22Rv1 (cell line): ENCODE data around the gene FER.

Experiments used
- ZFX ChIP-seq: fragments of 450-650 bp; IDR thresholded peaks from 2 replicates; pipeline ENCODE4 v1.6.1; 2017; ENCODE audit warnings: antibody characterized with exemption, borderline replicate concordance
- TF ChIP-seq, protein P1 (sequence below): fragments of 450-650 bp; IDR thresholded peaks from 2 replicates; pipeline ENCODE4 v1.5.1; 2017; ENCODE audit warnings: mild to moderate bottlenecking

DNA sequence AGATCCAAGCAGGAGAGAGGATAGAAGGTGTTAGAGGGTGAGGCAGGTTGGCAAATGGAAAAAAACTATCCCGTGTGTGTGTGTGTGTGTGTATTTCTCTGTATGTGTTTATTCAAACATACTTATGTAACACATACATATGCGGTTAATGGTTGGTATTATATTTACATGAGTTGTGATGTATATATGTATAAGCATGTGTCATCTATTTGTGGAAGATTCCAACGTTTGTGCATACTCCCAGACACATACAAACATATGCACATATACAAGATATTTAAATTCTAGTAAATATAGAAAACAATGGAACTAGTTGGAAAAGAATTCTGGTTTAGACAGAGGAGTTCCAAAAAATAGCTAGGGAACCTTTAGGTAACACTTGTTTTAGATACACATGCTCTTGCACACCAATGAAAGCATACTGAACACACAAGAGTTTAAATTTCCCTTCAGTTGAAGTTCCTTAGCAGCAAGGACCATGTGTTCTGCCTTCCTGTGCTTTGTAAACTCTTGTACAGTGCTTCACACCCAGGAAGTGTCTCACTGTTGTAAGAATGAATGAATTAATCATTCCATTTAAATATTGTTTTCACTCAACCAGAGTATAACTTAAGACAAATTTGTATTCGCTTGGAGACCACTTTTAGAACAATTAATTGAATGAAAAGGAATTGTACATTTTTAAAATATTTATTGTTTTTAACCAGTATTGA lies 257.8 kb downstream of the FER start:
- TF ChIP-seq, protein P1, sequence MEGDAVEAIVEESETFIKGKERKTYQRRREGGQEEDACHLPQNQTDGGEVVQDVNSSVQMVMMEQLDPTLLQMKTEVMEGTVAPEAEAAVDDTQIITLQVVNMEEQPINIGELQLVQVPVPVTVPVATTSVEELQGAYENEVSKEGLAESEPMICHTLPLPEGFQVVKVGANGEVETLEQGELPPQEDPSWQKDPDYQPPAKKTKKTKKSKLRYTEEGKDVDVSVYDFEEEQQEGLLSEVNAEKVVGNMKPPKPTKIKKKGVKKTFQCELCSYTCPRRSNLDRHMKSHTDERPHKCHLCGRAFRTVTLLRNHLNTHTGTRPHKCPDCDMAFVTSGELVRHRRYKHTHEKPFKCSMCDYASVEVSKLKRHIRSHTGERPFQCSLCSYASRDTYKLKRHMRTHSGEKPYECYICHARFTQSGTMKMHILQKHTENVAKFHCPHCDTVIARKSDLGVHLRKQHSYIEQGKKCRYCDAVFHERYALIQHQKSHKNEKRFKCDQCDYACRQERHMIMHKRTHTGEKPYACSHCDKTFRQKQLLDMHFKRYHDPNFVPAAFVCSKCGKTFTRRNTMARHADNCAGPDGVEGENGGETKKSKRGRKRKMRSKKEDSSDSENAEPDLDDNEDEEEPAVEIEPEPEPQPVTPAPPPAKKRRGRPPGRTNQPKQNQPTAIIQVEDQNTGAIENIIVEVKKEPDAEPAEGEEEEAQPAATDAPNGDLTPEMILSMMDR, result no peak
- TF ChIP-seq ZFX, result no peak
